Effector CD4-positive, alpha-beta T cell (primary cell): Measurements from ENCODE around the gene SCN5A.

Experiments used
- DNase-seq: peaks from one replicate; pipeline ENCODE4 v3.0.0-alpha.2; 2020

Gene SCN5A

DNA sequence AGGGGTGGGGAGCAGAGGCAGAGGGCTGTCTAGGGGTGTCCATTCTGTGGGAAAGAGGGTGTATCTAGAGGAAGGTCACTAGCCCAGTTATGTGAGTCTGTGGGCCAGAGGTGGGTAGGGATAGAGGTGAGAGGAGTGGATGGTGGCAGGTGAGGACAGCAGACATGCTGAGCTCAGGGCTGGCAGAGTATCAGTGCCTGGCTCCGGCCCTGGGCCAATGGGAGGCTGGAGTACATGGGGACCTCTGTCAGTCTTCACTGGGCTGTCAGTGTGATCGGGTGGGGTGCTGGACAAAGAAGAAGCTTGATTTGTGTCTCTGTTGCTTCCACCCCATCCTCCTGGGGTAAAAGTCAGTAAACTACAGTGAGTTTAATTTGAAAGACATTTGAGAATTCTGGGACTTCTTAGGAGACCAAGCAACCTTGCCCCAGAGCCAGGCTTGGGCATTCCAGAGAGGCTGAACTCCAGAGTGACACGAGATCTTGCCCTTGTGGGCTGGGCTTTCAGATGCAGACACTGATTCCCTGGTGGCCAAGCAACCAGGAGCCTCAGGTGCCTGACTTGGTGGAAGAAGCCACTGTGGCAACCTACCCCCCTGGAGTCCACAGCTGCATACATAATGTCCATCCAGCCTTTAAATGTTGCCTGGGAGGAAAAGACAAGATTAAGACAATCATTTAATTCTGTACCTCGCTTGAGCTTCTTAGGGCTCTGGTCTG lies 92.7 kb downstream of the SCN5A start:
- DNase-seq = no peak

DNA sequence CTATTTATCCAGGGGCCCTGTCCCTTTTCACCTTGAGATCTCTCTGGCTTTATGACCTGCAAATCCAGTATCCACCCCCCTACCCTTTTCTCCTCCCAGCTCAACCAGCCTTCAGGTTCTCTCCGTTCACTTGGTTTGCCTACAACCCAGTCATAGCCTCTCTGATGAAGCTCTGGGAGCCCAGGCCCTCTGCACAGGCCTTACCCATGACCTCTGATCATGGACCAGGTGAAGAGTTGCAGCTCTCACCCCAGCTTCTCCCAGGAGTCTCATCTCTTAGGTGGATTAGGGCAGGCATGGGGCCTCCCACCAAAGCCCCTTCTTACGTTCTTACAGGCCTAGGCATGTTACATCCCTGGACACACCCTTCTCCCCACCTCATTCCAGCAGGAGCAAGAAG lies 93.6 kb downstream of the SCN5A start:
- DNase-seq = no peak

DNA sequence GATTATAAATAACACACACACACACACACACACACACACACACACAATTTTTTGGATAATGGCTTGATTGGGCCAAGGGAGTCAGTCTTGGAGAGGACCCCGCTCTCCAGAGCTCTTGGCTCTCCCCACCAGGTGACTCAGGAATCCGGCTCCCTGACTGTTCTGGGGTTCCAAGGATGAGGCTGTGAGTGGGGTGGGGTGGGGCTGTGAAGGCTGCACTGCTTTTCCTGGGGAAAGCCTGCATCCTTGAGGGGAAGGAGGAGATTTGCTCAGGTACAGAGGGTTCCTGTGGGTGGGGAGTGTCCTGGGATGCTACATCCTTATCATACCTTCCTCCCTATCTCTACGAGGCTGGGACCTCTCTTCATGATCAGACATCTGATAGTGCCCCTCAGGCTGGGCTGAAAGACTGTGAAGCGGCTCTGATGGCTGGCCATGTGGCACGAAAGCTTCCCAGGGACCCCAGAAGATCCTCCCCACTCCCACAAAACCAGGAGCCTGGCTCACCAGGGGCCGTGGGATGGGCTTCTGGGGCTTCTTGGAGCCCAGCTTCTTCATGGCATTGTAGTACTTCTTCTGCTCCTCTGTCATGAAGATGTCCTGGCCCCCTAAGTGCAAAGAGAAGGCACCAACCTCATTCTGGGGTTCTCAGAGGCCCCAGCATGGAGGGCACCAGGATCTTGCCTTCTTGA lies 94.2 kb downstream of the SCN5A start:
- DNase-seq = no peak

DNA sequence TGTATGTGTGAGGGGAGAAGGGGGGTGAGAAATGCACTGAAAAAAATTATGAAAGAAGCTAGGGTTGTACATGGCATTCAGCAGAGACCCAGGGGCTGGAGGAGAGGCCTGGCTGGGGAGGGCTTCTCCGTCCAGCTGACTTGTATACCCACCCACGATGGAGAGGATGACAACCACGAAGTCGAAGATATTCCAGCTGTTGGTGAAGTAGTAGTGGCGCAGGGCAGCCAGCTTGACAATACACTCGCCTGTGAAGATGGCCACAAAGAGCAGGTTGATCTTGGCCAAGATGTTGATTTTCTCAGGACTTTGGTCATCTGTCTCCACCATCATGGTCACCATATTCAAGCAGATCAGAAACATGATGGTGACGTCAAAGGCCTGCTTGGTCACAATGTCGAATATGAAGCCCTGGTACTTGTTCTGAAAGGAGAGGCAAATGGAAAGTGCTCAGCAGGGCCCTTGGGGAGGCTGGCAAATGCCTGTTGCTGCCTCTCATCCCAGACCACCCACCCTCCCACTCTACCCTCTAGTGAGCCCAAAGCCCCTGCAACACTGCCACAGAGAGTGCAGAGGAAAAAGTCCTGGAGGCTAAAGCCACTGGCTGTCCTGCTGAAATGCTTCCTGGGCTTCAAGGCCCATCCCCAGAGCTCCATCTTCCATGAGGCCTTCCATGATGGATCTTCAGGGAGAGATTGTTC lies 95.2 kb downstream of the SCN5A start:
- DNase-seq = no peak

DNA sequence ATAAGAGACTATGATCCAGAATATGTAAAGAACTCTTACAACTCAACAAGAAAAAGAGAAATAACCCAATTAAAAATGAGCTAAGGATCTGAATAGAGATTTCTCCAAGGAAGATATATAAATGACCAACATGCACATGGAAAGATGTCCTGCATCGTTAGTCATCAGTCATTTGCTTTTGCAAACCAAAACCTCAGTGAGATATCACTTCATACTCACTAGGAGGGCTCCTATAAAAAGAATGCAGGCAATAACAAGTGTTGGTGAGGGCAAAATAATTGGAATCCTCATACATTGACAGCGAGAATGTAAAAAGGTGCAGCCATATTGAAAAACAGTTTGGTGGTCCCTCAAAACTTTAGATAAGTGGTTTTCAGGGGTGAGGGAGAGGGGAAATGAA lies 96.4 kb downstream of the SCN5A start:
- DNase-seq = no peak

DNA sequence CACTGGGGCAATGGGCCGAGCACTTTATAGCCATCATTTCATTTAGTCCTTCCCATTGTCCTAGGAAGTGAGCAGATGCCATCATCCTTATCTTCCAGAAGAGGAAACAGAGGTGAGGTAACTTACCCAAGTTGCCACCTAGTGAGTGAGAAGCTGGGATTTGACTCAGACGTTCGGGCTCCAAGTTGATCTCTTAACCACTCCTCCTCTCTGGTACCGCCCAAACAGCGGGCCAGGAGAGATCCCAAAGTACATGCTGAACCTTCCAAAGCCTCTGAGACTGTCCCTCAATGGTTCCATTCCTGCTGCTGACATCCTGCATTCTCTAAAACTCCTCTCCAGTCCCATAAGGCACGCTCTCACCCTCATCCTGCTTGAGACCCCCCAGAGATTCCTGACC lies 97.1 kb downstream of the SCN5A start:
- no peak for DNase-seq

DNA sequence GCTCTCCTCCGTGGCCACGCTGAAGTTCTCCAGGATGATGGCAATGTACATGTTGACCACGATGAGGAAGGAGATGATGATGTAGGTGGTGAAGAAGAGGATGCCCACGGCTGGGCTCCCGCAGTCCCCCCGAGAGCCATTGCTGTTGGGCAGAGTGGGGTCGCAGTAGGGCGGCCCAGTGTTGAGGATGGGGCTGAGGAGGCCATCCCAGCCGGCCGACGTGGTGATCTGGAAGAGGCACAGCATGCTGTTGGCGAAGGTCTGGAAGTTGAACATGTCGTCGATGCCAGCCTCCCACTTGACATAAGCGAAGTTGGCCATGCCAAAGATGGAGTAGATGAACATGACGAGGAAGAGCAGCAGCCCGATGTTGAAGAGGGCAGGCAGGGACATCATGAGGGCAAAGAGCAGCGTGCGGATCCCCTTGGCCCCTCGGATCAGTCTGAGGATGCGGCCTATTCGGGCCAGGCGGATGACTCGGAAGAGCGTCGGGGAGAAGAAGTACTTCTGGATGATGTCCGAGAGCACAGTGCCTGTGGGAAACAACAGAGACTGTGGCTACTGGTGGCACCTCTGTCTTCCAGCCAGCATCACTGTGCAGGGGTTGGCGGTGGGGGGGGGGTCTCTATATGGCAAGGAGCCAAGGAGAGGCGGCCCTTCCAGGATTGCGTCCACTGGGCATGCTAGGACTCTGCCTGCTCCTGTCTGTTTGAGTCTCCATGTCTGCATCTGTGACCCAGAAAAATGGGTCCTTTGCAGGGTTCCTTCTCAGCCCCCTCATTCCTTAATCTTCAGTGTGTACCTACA lies 98.3 kb downstream of the SCN5A start:
- no peak for DNase-seq

DNA sequence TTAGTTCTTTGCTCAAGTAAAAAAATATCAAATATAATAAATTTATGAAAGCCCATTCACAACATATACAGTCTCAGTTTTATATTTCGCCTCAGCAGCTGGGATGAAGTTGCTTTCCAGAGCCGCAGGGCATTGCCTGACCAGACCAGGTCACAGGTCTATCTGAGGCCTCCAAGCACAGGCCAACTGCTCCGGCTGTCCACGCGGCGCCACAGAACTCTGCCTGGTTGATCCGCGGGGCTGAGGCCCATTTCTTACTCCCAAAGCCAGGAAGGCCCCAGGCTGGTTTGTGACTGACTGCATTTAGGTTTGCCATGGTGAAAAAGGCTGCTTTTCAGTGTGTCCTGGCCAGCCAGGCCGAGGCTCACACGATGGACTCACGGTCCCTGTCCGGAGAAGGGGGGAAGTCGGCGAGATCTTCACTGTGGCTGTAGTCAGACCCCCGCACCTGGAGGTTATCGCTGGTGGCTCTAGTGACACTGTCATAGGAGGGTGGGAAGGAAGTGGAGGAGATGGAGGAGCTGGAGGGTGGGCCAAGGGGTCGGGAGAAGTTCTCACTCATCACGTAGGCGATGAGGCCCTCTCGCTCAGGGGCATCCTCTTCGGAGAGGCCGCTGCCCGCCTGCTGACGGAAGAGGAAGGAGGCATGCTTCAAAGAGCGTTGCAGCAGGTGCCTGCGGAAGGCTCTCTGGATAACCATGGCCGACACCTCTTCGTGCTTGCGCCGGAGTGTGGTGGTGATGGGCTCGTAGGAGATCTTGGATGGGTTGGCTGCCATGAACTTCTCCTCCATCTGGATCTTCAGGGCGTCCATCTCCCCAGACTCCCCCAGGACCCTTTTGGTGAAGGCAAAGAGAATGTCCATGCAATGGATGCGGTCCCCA lies 99.3 kb downstream of the SCN5A start:
- DNase-seq = no peak

DNA sequence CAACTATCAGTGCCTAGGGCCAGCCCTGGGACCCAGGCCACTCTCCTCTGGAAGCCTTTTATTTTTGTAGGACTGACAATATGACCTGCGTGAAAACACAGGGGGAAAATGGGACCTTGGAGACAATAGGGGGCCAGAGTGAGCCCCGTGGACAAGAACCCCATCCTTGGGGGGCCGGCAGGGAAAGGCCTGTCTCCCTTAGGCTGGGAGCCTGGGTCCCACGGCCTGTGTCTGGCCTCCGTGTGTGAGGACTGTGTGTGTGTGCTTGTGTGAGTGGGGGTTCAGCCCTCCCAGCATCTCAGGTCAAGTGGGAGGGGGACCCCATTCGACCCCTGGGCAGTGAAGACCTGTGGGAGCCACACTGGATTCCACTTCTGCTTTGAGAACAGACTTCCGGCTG lies 100.0 kb downstream of the SCN5A start:
- DNase-seq = no peak

DNA sequence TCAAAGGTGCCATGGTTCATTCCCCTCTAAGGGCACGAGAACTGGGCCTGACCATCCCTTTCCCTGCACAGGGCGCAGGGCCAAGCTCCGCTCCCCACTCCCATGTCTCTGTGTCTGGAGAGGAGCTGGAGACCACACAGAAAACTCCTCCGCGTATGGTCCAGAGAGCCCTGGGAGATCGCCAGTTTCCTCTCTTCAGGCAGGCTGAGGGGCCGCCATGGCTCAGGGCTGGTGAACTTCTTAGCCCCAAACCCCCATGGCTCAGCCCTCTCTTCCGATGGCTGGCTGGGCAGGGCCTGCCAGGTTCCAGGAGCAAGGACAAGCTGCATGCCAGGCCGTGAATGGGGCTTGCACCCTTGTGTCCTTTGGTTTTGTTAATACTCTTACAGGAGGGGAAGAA lies 100.4 kb downstream of the SCN5A start:
- no peak for DNase-seq

DNA sequence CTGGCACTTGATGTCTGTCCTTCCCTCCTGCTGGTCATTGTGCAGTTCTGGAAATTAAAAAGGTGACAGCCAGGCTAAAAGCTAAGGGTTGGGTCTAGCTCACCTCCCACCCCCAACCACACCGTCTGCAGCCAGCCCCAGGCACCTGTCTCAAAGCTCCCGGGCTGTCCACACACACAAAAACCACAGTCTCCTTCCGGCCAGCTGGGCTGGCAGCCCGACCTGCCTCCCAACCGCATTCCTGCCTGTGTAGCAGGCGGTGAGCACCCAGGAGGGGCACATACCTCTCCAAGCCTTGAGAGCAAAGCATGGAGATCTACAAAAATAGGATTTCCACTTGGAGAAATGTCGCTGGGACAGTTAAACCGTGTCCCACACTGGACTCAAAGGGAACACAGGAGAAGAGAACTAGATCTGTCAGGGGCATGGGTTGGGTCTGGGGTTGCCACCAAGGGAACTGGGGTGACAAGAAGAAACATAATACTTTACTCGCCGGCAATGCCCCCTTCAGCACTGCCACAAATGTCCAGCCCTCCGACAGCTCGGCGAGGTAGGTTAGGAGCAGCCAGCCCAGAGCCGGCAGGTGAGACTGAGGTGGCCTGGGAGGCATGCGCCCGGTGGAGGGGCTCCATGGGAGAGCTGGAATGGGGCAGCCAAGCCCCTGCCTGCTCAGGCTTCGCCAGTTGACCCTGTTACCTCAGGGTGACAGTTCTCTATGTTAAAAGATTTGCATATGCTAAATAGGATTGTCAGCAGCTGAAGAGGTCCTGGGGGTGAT lies 101.1 kb downstream of the SCN5A start:
- DNase-seq = no peak

DNA sequence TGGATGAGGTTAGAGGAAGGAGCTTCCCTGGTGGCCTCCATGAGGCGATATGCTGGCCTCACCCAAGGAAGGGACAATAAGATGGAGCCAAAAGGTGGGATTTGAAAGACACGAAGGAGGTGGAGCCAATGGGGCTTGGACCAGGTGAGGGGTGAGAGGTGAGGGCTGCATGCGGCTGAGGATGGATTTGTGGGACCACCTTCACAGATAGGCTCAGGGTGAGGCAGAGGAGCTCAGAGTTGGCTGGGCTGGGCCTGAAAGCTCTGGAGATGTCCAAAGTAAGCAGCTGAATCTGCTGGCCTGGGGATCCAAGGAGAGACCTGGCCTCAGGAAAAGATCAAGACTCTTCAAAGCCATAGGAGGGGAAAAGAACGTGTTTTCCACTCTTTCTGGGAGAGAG lies 103.5 kb downstream of the SCN5A start:
- DNase-seq = no peak

DNA sequence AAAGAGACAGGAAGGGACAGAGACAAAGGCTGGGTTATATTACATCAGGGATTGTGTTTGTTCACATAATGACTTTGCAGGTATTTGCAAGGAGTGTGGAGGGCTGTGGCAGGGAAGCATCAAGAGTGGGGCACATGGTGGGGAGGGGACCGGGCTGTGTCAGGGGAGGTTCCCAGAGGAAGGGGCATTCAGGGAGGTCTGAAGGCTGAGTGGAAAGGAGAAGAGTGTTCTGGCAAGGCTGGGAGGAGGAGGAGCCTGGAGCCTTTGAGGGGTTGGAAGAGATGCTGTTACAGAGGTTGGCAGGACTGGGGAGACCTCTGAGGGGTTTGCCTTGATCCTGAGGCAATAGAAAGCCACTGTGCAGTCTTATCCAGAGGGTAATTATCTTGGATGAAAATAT lies 103.9 kb downstream of the SCN5A start:
- DNase-seq = no peak

DNA sequence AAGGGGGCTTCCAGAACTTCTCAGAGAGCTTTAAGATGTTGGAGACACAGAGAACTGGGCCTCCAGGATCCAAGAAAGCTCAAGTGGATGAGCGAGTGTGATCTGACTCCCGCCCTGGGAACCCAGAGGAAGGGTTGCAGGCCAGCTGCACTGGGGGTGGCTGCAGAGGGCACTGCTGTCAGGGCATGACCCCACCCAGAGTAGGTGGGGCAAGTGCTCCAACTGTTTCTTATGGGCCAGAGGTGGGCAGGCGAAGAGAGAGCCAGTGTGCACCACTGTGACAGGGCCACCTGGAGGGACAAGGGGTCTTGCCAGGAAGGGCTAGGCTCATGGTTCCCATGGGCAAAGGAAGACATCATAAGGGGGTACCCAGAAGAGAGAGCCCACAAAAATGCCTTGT lies 104.6 kb downstream of the SCN5A start:
- no peak for DNase-seq

DNA sequence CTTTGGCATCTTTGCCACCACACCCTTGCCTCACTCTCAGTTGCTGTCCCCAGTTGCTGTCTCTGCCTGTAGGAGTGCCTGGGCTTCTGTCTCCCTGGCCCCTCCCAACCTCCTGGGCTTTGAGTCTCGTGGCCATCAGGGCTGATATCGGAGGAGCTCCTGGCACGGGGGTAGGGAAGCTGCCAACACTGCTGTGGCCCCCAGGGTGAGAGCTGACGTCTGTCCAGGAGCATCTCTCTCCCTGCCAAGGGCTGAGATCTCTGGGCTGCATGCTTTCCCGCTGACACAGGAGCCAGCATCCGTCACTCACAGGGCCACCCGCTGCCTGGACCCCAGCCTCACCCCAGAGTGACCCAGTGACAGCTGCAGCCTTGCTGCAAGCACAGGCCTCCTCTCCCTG lies 105.9 kb downstream of the SCN5A start:
- no peak for DNase-seq

DNA sequence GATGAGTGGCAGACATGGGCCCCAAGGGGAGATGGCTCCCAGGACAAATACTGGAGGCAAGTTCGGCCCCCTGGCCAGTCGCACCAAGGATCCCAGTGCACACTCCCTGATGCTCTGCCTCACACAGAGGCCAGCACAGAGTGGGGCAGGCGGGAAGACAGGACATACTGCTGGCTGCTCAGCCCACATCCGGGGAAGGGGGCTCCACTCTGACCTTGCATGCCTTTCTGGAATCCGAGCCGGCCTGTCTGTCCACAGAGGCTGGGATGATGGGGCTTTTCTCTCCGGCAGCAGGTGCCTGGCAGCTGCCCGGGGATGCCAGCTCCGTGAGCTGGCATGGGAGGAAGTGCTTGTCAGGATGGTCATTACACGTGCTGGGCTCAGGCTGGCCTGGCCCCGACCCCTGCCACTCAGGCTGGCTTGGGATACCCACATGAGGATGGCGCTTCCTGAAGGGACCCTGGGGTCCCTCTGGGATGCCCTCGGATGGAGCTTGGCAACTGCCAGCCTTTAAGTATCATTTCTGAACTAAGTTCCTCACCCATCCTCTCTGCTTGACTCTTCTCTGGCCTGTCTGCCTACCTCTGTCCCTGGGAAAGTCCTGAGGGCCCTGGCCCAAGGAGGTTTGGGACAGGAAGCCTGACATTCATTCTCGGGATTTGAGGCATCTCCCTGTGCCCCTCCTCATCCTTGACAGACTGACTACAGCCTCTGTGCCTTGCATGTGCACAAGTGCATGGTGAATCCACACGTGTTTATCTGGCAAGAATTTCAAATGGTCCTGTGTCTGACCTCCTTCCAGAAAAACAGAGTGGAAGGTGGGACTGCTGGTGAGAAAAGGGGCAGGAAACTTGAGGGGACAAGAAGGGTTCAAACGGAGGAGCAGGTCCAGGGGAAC lies 106.8 kb downstream of the SCN5A start:
- no peak for DNase-seq

DNA sequence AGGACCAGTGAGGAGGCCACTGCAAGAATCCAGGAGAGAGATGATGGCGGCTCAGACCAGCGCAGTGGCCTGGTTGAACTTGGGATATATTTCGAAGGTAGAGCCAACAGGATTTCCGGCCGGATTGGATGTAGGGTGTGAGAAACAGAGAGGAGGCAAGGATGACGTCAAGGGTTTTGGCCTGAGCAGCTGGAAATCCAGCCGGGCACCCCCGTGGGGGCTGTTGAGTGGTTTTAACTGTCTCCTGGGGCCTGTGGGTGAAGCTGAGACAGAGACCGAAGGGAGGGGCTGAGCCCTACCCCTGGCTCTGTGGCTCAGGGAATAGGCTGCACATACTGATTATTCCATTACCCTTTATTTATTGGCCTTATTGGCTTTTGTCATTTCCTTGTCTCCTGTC lies 107.7 kb downstream of the SCN5A start:
- DNase-seq = no peak

DNA sequence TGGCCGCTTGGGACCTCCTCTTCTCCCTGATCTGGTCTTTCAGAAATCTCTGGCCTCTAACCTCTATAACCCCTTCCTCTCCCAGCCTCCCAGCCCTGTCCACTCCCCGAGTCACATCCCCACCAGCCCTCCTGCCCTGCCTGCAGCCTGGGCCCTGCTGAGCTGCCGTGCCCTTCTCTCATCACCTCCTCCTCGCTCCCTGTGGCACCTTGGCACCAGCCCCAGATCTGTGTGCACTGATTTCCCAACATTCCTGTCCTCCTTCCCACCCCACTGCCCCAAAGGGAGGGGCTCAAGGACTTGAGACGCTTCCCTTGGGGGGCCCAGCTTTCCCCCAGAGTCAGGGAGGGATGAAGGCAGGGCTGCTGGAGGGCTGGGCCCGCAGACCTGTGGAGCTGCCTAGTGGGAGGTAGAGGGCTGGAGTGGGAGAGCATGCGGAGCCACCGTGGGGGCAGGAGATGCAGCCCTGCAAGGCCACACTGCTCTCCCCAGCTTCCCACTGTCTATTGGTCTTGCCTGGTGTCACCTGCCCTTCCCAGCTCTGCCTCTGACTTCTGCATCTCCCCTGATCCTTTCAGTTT lies 110.6 kb downstream of the SCN5A start:
- DNase-seq = no peak

DNA sequence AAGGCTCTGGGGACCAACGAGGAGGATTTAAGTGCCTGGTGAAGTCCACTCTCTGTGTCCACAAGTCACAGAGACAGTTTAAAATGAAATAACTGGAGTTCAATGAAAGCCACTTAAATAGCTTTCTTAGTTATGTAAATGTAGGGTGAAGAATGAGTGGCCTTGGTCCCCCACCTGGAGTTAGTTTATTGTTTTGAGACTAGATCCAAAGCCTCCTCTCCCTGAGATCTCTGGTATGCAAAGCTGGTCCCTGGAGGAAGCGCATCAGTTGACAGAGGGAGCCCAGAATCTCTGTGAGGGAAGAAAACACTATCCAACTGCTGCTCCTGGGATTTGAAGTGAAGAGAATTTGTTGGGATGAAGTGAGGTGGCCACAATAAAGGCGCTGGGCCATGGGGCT lies 112.8 kb downstream of the SCN5A start:
- no peak for DNase-seq

DNA sequence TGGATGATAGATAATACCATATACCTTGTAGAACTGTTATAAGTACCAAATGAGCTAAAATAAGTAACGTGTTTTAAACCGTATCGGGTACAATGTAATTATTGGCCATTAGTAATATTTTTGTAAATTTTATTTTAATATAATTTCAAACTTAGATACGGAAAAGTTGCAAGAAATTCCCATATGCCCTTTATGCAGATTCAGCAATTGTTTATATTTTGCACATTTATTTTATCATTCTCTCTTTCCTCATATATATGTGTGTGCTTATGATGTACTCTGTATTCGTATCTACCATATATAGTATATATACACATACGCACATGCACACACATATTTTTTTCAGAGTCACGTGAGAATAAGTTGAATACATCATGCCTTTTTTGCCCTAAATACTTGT lies 114.9 kb downstream of the SCN5A start:
- no peak for DNase-seq
